Thyroid gland (tissue), 4 donors: ENCODE data around the gene SCYL3.

Experiments
- POLR2A ChIP-seq, 2 donors: fragments of 450-650 bp; IDR thresholded peaks; one replicate each; pipeline ENCODE4 v1.6.1; 2017; ENCODE audit warnings: antibody characterized with exemption in 2 of 2, mild to moderate bottlenecking in 2 of 2, moderate library complexity in 1 of 2
- TF ChIP-seq, protein P1 (sequence below), 6 experiments: fragments of 200-600 bp in 3 of 6; fragments of 450-650 bp in 3 of 6; sonication (generic) in 3 of 6; IDR thresholded peaks; one replicate each; pipeline ENCODE4 v1.5.1; 2016 to 2019; ENCODE audit warnings: antibody characterized with exemption in 6 of 6, mild to moderate bottlenecking in 2 of 6, inconsistent platforms in 1 of 6, moderate library complexity in 1 of 6

DNA sequence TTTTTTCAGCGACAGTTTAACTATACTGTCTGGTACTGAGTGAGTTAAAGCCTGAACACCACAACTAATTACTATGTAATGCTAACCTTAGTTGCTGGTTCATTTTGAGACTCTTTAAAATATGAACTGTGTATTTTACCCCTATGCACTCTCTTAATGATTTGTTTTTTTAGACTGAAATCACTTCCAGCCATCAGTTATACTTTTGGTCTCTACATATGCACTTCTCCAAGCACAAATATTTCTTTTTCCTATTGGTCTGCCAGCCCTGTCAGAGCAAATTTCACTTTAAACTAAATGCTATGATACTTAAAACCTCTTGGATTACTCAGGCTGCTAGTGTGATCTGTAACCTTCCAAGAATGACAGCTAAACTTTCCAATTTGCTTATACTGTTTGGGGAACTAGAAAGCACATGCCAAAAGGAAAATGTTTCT lies 38.1 kb upstream of the SCYL3 start:
- TF ChIP-seq, protein P1, sequence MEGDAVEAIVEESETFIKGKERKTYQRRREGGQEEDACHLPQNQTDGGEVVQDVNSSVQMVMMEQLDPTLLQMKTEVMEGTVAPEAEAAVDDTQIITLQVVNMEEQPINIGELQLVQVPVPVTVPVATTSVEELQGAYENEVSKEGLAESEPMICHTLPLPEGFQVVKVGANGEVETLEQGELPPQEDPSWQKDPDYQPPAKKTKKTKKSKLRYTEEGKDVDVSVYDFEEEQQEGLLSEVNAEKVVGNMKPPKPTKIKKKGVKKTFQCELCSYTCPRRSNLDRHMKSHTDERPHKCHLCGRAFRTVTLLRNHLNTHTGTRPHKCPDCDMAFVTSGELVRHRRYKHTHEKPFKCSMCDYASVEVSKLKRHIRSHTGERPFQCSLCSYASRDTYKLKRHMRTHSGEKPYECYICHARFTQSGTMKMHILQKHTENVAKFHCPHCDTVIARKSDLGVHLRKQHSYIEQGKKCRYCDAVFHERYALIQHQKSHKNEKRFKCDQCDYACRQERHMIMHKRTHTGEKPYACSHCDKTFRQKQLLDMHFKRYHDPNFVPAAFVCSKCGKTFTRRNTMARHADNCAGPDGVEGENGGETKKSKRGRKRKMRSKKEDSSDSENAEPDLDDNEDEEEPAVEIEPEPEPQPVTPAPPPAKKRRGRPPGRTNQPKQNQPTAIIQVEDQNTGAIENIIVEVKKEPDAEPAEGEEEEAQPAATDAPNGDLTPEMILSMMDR (IDR thresholded peaks at IDR 0.05): no peak
- no peak for TF ChIP-seq POLR2A (IDR thresholded peaks at IDR 0.05)
